ENCODE measurements around the gene EXD2. TPM values are rescaled to one million over a fixed set of nuclear protein-coding genes. Genes with fewer than 3 reads are reported as not detected.

EXD2 gene
- total RNA-seq, 1 experiment from 2014 or later, result 9.5 TPM

DNA sequence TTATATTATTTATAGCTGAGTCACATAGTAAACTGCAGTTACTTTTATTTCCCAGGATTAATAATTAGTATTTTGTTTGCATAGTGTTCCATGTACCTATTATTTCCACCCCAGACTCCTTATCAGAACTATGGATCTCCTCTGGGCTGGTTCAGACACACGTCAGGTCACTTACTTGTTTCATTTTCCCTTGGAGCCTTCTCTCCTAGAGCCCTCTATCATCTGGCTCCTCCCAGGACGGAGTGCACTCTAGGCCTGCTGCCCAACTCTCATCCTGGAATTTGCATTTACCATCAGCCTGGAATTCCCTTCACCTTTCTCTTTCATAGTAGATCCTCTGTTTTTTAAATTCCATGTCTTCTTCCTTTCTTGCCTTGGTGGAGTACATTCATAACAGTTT lies 40.2 kb downstream of the EXD2 start:
- BruUV-seq (replicated peaks), result no TSS peak
- Histone ChIP-seq H3K4me3 (ENCODE audit: low read depth in 2 of 2, low read length in 2 of 2) (no peak overlapping the region), H3K27me3 (ENCODE audit: control insufficient read depth, insufficient read depth, low read length) (no peaks in the 10 kb centered on the region), H3K9me3 (ENCODE audit: control insufficient read depth, insufficient read depth, low read depth, low read length) (no peaks in the 10 kb centered on the region), H3K36me3 (ENCODE audit: control insufficient read depth, insufficient read depth, low read length) (no peaks in the 10 kb centered on the region), H3K27ac (ENCODE audit: low read length) (no peak overlapping the region), H3K4me1 (ENCODE audit: control insufficient read depth, insufficient read depth, low read length) (no peaks in the 10 kb centered on the region)
- TF ChIP-seq, protein P1, sequence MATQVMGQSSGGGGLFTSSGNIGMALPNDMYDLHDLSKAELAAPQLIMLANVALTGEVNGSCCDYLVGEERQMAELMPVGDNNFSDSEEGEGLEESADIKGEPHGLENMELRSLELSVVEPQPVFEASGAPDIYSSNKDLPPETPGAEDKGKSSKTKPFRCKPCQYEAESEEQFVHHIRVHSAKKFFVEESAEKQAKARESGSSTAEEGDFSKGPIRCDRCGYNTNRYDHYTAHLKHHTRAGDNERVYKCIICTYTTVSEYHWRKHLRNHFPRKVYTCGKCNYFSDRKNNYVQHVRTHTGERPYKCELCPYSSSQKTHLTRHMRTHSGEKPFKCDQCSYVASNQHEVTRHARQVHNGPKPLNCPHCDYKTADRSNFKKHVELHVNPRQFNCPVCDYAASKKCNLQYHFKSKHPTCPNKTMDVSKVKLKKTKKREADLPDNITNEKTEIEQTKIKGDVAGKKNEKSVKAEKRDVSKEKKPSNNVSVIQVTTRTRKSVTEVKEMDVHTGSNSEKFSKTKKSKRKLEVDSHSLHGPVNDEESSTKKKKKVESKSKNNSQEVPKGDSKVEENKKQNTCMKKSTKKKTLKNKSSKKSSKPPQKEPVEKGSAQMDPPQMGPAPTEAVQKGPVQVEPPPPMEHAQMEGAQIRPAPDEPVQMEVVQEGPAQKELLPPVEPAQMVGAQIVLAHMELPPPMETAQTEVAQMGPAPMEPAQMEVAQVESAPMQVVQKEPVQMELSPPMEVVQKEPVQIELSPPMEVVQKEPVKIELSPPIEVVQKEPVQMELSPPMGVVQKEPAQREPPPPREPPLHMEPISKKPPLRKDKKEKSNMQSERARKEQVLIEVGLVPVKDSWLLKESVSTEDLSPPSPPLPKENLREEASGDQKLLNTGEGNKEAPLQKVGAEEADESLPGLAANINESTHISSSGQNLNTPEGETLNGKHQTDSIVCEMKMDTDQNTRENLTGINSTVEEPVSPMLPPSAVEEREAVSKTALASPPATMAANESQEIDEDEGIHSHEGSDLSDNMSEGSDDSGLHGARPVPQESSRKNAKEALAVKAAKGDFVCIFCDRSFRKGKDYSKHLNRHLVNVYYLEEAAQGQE (IDR thresholded peaks at IDR 0.05; ENCODE audit: insufficient read depth in 1 of 2, low read depth in 2 of 2, low read length in 1 of 2), result no peak
- no peak for TF ChIP-seq POLR2AphosphoS5 (IDR thresholded peaks at IDR 0.05; ENCODE audit: low read depth, low read length)
- no peak for TF ChIP-seq SIN3A (IDR thresholded peaks at IDR 0.05; ENCODE audit: borderline replicate concordance, insufficient read depth, low read depth, low read length)
- TF ChIP-seq TCF7L2 (IDR thresholded peaks at IDR 0.05; ENCODE audit: low read depth, low read length), result no peak
- TF ChIP-seq, protein P2, sequence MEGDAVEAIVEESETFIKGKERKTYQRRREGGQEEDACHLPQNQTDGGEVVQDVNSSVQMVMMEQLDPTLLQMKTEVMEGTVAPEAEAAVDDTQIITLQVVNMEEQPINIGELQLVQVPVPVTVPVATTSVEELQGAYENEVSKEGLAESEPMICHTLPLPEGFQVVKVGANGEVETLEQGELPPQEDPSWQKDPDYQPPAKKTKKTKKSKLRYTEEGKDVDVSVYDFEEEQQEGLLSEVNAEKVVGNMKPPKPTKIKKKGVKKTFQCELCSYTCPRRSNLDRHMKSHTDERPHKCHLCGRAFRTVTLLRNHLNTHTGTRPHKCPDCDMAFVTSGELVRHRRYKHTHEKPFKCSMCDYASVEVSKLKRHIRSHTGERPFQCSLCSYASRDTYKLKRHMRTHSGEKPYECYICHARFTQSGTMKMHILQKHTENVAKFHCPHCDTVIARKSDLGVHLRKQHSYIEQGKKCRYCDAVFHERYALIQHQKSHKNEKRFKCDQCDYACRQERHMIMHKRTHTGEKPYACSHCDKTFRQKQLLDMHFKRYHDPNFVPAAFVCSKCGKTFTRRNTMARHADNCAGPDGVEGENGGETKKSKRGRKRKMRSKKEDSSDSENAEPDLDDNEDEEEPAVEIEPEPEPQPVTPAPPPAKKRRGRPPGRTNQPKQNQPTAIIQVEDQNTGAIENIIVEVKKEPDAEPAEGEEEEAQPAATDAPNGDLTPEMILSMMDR (IDR thresholded peaks at IDR 0.05), result no peak
- ChIA-PET POLR2A (no interaction called here), CTCF (no interaction called here)
- in situ Hi-C loops (cut with HindIII; ENCODE audit: low pct_unique_long_range_greater_than_20kb, low sequenced_read_pairs) (no loop called here), intact Hi-C loops (cut with micrococcal nuclease; ENCODE audit: unreplicated experiment) (no loop called here)
- DNase-seq (ENCODE audit: low read depth, low spot score) (no peak), ATAC-seq (no peak)

DNA sequence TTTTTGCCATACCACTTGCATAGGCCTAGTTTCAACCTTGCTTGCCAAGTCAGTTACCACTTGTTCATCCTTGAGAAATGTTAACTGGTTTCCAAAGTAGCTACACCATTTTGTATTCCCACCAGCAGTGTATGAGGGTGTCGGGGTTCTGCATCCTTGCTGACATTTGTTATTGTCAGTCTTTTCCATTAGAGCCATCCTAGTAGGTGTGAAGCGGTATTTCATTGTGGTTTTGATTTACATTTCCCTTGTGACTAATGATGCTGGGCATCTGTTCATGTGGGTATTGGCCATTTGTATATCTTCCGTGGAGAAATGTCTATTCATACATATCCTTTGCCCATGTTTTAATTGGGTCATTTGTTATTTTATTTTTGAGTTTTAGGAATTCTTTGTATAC lies 41.1 kb downstream of the EXD2 start:
- intact Hi-C loops (cut with micrococcal nuclease; ENCODE audit: unreplicated experiment) (no loop called here), in situ Hi-C loops (cut with HindIII; ENCODE audit: low pct_unique_long_range_greater_than_20kb, low sequenced_read_pairs) (no loop called here)
- no peaks in the 10 kb centered on the region for H3K4me1 ChIP-seq (ENCODE audit: control insufficient read depth, insufficient read depth, low read length)
- ChIA-PET POLR2A (no interaction called here), CTCF (no interaction called here)
- TF ChIP-seq SIN3A (IDR thresholded peaks at IDR 0.05; ENCODE audit: borderline replicate concordance, insufficient read depth, low read depth, low read length) (no peak), POLR2AphosphoS5 (IDR thresholded peaks at IDR 0.05; ENCODE audit: low read depth, low read length) (no peak), TCF7L2 (IDR thresholded peaks at IDR 0.05; ENCODE audit: low read depth, low read length) (no peak)
- TF ChIP-seq, protein P1 (IDR thresholded peaks at IDR 0.05; ENCODE audit: insufficient read depth in 1 of 2, low read depth in 2 of 2, low read length in 1 of 2), result no peak
- TF ChIP-seq, protein P2 (IDR thresholded peaks at IDR 0.05), result no peak
- no peak overlapping the region for H3K27ac ChIP-seq (ENCODE audit: low read length)
- no peaks in the 10 kb centered on the region for H3K9me3 ChIP-seq (ENCODE audit: control insufficient read depth, insufficient read depth, low read depth, low read length)
- BruUV-seq (replicated peaks), result no TSS peak
- H3K27me3 ChIP-seq (ENCODE audit: control insufficient read depth, insufficient read depth, low read length), result no peaks in the 10 kb centered on the region
- DNase-seq (ENCODE audit: low read depth, low spot score), result no peak
- no peak overlapping the region for H3K4me3 ChIP-seq (ENCODE audit: low read depth in 2 of 2, low read length in 2 of 2)
- H3K36me3 ChIP-seq (ENCODE audit: control insufficient read depth, insufficient read depth, low read length), result no peaks in the 10 kb centered on the region
- no peak for ATAC-seq

Data from Panc1 (cell line).